Right renal pelvis (tissue), 4 donors: ENCODE measurements around the gene ATP11A. TPM values are rescaled to one million over a fixed set of nuclear protein-coding genes. Genes with fewer than 3 reads are reported as not detected.
"Not testable (repeated sequence)": the region's sequence is repeated elsewhere in the genome, so short reads cannot be mapped to it uniquely, and the experiment has no call there.

ENCODE experiments used
- DNase-seq, 4 donors: peaks; one replicate each; pipeline ENCODE4 v3.0.0-alpha.2; 2013; ENCODE audit warnings: low read depth in 4 of 4, low spot score in 3 of 4, missing footprints in 1 of 4
- polyA plus RNA-seq, 4 donors: library from polyadenylated mRNA; unstranded; fragments of 120-200 nt; gene quantifications; one replicate each; pipeline ENCODE4 v1.2.1, GENCODE V29; 2013; ENCODE audit not compliant: insufficient read length in 4 of 4

The ATP11A gene
- polyA plus RNA-seq, 4 donors = 47.2 to 53.3 (median 48.0) TPM

DNA sequence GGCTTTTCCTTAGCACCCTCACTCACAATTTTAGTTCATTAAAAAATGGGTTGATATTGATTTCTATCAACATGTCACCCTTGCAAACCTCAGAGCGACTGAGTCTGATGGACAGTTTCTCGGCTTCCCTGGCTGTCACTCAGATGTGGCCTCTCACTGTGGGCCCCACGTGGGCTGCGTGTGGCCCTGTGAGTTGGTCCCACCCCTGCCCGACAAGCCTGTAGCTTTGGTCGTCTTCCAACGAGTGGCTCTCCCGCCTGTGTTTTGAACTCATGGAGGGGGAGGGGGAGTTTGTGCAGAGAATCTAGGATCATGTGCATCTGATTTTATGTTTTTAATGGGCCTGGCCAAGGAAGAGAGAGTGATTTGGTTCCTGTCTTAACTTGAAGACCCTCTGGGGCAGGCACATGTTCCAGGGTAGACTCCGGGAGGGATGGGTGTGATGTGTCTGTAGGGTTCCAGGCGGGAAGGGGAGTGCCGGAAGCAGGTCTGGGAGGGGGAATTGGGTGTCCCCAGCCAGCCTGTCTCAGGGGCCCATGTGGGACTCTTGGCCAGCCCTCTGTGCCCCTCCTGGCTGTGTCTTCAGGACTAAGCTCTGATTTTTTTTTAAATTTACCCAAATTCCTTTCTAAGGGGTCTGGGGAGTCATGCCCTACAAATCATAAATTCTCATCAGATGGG lies 18.9 kb downstream of the ATP11A start:
- DNase-seq = no peak

DNA sequence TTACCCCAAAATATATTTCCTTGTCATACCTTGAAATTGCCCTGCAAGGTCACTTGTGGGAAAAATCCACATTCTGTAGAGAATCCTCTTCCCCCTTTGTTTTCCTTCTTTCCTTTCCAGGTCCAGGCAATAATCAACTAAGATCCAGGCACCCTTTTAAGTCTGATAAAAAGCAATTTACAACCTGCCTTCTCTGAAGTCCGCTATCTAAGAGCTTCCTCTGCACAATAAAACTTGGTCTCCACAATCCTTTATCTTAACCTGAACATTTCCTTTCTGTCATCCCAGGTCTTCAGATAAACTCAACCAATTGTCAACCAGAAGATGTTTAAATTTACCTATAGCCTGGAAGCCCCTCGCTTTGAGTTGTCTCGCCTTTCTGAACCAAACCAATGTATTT lies 19.5 kb downstream of the ATP11A start:
- not testable (repeated sequence) for DNase-seq

DNA sequence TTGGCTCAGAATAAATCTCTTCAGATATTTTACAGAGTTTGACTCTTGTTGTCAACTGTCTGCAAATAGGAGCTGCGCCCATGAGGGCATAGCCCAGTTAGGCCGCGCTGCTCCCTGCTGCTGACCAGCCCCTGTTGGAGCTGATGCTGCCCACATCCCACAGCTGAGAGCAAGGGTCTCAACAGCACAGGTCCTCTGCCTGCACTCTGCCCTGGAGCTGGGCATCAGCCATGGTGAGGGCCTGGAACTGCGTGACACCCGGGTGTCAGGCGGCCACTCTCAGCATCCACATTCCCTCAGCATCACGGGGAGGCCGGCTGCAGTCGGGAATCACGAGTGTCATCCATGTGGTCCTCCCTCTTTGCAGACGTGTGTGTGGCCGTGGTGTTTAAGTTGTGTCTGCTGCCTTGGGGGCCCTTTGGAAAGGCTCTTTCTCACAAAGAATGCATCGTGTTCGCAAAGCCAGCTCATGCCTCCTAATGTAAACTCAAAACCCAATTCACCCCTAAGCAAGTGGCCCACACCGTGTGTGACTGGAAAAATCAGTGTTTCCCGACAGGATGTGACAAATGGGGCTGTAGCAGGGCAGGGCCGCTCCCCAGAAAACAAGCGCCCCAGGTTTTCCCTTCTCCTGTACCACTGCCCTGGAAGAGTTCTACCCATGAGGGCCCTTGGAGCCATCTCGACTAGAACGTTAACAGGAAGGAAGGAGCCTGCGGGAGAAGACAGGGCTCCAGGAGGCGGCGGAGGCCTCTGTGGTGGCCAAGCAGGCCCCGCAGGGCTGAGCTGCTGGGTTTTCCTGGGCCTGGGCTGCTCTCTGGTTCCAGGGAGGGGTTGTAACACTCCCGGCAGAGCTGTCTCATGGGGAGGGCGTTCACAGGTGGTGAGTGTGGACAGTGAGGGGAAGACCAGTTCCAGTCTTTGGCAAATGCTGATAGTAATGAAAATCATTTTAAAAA lies 20.3 kb downstream of the ATP11A start:
- DNase-seq = no peak

DNA sequence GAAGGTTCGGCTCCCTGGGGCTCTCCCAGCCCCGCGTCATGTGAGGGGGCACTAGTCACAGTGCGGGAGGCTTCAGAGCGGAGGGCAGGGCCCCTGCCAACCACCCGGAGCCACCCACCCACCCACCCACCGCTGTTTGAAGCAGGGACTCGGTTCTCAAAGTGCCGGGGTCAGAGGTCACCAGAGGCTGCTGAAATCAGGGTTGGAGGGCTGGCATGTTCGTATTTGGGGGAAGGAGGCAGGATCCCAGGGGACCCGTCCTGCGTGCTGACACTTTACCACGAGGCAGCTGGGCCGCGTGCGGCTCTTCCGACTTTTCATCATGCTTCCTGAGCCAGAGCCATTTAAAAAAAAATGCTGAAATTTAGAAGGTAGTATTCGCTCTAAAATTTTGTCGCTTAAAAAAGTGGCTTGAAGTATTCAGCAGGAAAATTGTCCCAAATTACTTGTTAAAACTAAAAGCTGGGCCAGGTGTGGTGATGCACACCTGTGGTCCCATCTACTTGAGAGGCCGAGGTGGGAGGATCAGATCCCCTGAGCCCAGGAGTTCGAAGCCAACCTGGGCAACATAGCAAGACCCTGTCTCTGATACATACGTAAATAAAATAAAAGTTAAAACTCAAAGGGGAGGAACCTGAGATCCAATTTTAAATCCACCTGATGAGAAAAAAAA lies 21.2 kb downstream of the ATP11A start:
- no peak for DNase-seq

DNA sequence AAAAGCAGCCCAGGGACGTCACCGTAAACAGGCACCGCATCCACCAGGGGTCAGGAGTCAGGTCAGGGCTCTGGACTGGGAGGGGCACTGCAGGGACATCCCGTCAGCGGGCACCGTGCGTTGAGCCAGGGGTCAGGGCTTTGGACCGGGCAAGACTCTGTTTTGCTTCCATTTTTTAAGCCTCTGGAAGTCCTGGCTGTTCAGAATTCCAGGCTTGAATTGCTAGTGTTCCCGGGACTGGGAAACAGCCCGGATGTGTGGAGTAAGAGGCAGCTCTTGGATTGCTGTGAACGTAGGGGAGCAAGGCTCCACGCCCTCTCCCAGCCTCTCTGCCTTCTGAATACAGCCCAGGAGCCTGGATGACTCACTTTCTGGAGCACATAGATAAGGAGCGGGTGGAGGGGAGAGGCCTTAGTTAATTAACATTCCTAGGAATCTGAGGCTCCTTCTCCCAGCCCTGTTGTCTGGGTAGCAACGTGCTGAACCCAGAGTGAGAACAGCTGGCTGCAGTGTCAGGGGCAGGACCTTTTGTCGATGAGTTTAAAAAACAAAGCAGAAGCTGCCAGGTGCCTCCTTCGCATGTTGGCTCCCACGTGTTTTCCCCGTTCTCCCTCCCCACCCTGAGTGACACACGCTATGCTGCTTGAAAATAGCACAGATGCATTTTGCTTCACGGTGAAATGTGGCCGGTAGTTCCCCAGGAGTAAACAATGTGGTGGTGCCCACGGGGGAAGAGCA lies 21.9 kb downstream of the ATP11A start:
- peak in 1 of 4 donors; percentile 67 for DNase-seq

DNA sequence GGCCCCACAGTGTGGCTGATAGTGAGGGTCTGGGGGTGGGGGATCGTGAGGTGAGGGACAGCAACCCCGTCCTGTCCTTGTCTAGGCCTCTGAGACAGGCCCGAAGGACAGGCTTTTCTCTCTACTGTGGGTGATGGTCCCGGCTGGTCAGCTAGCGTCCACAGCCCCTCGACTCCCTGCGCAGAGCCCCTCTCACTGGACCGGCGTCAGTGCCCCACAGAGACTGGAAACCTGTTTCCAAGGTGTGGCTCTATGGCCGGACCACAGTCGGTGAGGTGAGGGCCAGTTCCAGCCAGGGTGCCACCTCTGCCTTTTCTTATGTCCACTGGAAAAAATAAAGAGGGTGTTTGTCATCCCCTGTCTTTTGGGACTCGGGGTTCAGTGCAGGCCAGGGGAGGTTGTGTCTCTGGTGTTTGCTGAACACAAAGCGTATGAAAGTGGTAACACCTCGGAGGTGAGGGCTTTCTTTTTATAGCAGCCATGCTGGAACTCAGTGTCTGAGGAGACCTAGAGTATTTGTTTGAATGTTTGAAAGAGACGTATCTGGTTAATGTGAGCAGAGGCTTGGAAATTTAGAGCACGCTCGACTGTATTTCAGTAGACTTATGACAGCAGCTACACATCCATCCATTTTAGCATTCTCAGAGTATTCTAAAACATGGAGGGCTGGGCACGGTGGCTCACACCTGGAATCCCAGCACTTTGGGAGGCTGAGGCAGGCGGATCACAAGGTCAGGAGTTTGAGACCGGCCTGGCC lies 22.8 kb downstream of the ATP11A start:
- no peak for DNase-seq

DNA sequence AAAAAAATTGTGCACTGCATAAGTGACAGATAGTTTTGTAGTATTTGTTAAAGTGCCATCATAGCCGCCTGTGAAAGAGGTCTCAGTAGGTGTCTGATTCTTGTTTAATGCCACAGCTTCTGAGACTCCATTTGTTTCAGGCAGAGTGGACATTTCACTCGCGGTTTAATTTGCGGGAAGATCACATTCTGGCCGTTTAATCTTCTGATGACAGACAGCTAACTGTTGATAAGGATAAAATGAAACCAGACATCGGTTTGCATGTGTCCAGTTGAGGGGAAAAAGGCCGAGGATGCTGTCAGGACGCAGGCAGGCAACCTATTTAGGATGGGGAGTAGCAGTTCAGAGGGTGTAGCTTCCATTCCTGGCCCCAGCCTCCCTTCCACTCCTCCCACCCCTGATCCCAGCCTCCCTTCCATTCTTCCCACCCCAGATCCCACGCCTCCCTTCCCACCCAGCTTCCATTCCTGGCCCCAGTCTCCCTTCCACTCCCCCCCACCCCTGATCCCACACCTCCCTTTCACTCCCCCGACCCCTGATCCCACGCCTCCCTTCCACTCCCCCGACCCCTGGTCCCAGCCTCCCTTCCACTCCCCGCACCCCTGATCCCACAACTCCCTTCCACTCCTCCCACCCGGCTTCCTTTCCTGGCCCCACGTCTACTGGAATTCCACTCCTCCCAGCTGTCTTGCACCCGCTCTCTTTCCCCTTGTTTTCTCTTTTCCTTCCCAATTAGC lies 23.8 kb downstream of the ATP11A start:
- no peak for DNase-seq

DNA sequence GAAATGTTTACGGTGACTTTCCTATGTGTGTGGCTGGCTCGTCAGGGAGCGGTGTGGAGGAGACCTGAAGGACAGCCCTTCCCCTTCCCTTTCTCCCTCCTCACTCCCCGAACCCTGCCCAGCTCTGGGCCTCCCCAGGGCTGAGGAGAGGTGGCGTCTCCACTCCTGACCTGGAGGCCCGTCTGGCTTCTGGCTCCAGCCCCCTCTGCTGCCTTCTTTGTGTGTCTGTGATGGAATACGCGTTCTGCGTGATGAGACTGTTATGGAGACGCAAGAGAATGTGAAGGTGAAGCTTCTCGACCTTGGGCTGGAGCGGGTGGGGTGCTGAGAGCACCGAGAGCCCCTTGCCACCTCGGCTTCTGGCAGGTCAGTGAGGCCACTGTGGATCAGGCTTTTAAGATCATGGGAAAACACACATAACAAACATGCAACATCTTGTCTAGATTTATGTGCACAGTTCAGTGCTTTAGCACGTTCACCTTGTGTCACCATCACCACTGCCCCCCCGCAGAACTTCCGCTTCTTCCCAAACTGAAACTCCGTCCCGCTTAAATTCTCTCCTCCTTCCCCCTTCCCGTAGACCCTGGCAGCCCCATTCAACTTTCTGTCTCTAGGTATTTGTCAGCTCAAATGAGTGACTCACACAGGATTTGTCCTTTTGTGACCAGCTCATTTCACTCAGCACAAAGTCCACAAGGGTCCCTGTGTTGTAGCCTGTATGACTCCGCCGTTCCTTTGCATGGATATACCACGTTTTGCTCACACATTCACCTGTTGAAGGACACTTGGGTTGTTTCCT lies 24.7 kb downstream of the ATP11A start:
- DNase-seq = no peak

DNA sequence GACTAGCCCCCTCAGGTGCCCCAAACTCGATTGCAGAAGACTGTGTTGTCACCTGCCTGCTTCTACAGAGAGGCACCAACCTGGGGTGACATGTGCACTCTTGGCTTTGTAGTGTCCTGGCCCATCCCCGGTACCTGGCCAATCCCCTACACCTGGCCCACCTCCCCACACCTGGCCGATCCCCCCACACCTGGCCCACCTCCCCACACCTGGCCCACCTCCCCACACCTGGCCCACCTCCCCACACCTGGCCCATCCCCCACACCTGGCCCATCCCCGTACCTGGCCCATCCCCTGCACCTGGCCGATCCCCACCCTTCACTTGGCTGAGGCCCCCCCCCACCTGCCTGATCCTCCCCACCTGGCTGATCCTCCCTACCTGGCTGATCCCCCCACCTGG lies 25.4 kb downstream of the ATP11A start:
- no peak for DNase-seq

DNA sequence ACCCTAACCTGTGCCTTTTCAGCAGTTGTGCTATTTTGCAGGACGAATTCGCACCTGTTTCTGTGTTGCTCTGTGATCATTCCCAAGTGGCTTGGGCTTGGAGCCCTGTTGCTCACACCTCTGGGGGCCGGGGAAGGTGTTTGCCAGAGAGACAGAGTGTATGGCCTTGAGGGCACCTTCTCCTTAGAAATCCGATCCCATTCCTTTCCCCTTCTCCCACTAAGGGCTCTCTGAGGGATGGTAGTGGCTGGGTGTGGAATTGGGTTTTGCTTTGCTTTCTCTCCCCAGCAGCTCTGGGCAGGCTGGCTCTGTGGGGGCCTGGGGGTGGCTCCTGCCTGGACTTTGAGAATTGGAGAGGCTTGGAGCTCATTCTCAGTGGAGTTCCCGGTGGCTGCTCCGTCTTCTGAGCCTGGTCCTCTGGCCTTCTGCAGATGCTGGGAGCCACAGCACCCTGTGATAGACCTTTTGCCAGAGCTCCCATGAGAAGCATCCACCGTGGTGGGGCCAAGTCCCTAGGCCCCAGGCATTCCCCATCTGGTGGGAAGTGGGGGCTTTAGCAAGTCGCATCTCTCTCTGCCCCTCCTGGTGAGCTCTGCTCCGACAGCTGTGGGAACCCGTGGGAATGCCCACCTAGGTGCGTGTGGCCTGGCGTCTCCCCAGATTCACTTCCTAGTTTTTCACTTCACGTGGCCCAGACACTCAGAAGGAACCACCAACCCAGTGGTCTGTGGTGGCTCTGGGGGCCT lies 26.1 kb downstream of the ATP11A start:
- no peak for DNase-seq

DNA sequence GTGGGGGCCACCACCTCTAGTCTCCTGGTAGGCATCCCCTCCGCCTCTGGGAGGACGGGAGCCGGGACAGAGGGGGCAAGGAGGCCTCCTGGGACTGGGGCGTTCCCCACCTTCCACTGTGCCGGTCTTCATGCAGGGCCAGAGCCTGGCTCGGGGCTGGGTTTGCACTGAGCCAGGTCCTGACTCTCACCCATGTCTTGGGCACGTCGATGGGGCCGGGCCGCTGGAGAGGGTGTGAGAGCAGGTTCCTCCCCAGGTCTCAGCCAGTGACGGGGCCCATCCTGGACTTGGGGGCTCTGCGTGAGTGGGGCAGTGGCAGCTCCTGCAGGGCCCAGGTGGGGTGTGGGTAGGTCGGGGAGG lies 26.6 kb downstream of the ATP11A start:
- no peak for DNase-seq

DNA sequence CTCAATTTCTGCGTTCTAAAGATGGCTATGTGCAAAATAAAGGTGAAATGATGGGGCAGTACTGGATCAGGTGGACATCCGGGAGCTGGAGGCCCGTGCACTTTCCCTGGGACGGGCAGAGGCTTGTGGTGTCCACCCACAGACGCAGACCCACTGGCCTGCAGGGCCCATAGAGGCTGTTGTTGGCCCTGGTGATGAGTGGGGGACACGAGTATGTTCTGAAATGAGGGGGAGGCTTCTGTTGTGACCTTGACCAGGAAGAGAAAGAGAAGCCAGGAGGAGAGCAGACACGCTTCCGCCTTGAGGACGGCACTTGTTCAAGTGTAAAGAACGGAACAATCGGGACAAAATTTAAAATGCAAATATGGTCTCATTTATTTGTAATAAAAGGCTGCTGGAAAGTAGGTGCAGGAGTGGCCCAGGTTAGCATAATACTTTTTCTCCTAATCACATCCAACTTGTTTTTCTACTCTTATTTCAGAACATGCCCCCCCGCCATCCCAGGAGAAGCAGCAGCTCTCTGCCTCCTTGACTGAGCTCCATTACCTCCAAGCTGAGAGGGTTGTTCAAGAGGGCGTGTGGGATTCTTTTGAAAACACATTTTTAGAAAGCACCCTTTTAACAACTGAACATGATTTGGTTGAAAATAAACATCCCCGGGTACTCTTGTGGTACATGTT lies 27.1 kb downstream of the ATP11A start:
- DNase-seq = no peak

DNA sequence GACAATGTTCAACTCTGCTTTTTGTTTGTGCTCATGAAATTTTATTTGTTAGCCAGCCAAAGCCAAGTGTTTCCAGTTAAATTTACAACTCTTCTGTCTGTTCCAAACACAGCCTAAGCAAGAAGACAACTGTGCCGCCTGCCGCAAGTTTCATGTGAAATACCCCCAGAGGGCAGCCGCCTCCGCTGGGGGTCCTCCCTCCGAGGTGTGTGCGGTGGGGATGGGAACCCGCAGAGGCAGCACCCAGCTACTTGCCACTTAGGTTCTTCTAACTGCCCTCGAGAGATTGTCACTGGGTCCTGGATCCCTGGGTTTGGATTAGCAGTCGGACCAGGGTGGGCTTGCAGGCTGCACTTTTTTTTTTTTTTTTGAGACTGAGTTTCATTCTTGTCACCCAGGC lies 28.5 kb downstream of the ATP11A start:
- DNase-seq = no peak

DNA sequence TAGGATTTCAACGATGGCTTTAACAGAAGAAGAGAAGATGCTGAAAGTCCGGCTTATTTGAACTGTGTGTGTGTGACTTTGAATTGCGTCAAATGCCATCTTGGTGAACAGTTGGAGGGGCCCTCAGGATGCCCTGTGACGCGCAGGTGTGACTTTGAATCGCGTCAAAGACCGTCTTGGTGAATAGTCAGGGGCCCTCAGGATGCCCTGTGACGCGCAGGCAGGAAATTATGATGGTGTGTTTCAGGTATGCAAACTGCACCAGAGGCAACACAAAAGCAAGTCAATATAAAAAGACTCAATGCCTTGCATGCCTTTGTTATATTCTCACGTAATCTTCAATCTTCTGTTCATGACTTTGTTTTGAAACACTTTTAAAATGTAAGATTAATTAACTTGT lies 29.2 kb downstream of the ATP11A start:
- DNase-seq = no peak

DNA sequence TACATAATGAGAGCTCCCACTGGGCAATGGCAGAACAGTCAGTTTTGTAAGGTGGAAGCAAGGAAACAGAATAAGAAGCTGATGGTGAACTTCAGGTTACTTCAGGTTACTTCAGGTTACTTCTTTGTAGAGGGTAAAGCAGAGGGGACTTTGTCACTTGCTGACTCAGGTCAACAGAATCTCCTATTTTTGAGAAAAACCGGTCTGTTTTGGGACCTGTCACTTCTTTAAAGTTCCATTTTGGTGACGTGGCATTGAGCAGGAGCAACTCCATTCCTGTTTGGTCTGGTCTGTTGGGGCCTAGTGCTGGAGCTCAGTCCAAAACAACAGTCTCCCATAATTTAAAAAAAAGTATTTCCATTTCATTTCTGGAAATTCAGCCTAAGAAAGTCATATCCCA lies 29.7 kb downstream of the ATP11A start:
- no peak for DNase-seq

DNA sequence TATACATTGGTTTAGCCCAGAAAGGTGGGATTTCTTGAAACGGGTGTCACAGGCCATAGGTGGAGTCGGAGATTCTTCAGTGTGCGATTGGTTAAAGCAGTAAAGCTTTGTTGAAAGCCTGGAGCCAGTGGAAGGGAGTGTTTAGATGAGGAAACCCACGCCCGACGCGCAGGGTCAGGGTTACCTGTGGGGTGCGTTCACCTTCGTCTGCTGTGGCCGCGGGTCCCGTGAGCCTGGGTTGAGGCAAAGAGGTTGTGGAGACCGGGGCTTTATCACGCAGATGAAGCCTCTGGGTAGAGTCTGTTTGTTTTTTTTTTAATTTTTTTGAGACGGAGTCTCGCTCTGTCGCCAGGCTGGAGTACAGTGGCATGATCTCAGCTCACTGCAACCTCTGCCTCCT lies 30.4 kb downstream of the ATP11A start:
- DNase-seq = no peak

DNA sequence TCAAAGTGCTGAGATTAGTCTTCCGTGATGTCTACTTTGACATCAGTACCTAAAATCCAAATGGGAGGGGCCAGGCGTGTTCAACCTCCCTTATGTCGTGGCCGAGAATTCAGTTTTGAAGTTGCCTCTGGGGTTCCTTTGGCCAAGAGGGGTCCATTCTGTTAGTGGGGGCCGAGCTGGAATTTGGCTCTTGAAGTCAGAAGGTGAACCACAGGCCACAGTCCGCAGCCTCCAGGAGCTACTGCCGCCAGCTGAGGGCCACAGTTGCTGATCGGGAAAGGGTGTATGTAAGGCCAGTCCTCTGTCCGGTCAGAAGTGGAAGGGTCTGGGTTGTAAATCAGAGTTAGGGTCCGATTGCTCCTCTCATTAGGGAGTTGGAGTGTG lies 31.0 kb downstream of the ATP11A start:
- no peak for DNase-seq
